RWPE1 (cell line): ENCODE data around the gene HCRT.
A peak's percentile ranks its signal among the peaks of the same experiment; 100 is the strongest.

Experiments
- CTCF ChIA-PET: fragments of 350-600 bp; sonication (Branson Sonifier 250); formaldehyde crosslinking; extraction: SDS; loops from one replicate; lab custom pipeline; 2021; lab: Yijun Ruan, JAX
- POLR2A ChIA-PET: fragments of 400-600 bp; formaldehyde crosslinking; extraction: SDS; loops from one replicate; lab custom pipeline; 2020; ENCODE audit warnings: antibody characterized with exemption; ENCODE audit not compliant: low non-redundant PET; lab: Yijun Ruan, JAX
- DNase-seq: peaks from one replicate; pipeline ENCODE4 v3.0.0; 2012; ENCODE audit warnings: low spot score
- H3K27ac ChIP-seq: fragments of 450-650 bp; 2 replicates; pipeline ENCODE4 v1.5.1; 2017
- CTCF ChIP-seq: fragments of 450-650 bp; conservative IDR thresholded peaks from 2 replicates; pipeline ENCODE4 v1.5.1; 2017; ENCODE audit warnings: low read depth, mild to moderate bottlenecking

Gene HCRT

GRCh38 chr17:42179911-42180410 is 5.3 kb downstream of the HCRT start:
- ChIA-PET CTCF (interaction anchor here (0.5 to 1.1 kb wide), 2 partner anchors 134 to 159 kb away, joined by 3 read pairs; no protein-coding TSS in a partner anchor), POLR2A (no interaction called here)

GRCh38 chr17:42179335-42179734 is 5.9 kb downstream of the HCRT start:
- H3K27ac ChIP-seq = no peak overlapping the region
- TF ChIP-seq CTCF = no peak
- DNase-seq = no peak
- CTCF ChIA-PET = interaction anchor here (0.5 kb wide), 1 partner anchor 159 kb away, joined by 3 read pairs; no protein-coding TSS in a partner anchor
- POLR2A ChIA-PET = no interaction called here

More at GRCh38 chr17:42179911-42180410, 5.3 kb downstream of the HCRT start:
- TF ChIP-seq CTCF = no peak
- peak; percentile 67 for DNase-seq
- H3K27ac ChIP-seq = no peak overlapping the region

GRCh38 chr17:42178817-42179216 is 6.4 kb downstream of the HCRT start:
- no peak overlapping the region for H3K27ac ChIP-seq
- CTCF ChIA-PET = no interaction called here
- TF ChIP-seq CTCF = no peak
- POLR2A ChIA-PET = no interaction called here
- no peak for DNase-seq

- peak; percentile 30 for DNase-seq
- TF ChIP-seq CTCF = no peak
These were observed 7.6 kb downstream of the HCRT start for GRCh38 chr17:42177684-42178083.

GRCh38 chr17:42174126-42174783 is 11.0 kb downstream of the HCRT start:
- no peak for DNase-seq
- H3K27ac ChIP-seq = no peak overlapping the region
- CTCF ChIA-PET = no interaction called here
- TF ChIP-seq CTCF = no peak
- POLR2A ChIA-PET = no interaction called here

More at GRCh38 chr17:42177684-42178083, 7.6 kb downstream of the HCRT start:
- ChIA-PET POLR2A (no interaction called here), CTCF (no interaction called here)
- H3K27ac ChIP-seq = no peak overlapping the region

- CTCF ChIA-PET = interaction anchor here (0.6 to 0.7 kb wide), 3 partner anchors 95 to 1283 kb away, joined by 3 to 7 read pairs (median 3); no protein-coding TSS in a partner anchor
- POLR2A ChIA-PET = interaction anchor here (0.7 to 0.8 kb wide), 2 partner anchors 10 to 51 kb away, joined by 3 to 12 read pairs; no protein-coding TSS in a partner anchor
- DNase-seq = peak; percentile 54
- H3K27ac ChIP-seq = no peak overlapping the region
- TF ChIP-seq CTCF = no peak
These were observed 13.4 kb downstream of the HCRT start for GRCh38 chr17:42171831-42172230.
